Kidney (tissue), 14 donors: ENCODE results near the gene INAFM2. TPM values are rescaled to one million over a fixed set of nuclear protein-coding genes. Genes with fewer than 3 reads are reported as not detected.

Source experiments
- DNase-seq, 5 donors: peaks; one replicate each; pipeline ENCODE4 v3.0.0-alpha.2; 2013 to 2020
- FAIRE-seq: peaks from 2 replicates; lab custom pipeline; 2012; peaks lifted over from hg19 to GRCh38; lab: Jason Lieb, UNC
- H3K27ac ChIP-seq, 2 donors: one replicate each; pipeline ENCODE4 v1.7.0; 2013; ENCODE audit warnings: low read depth in 2 of 2, low read length in 2 of 2, inconsistent platforms in 1 of 2
- H3K27me3 ChIP-seq: one replicate; pipeline ENCODE4 v1.7.1; 2013; ENCODE audit warnings: low read length, inconsistent platforms; ENCODE audit not compliant: control insufficient read depth, insufficient read depth
- H3K36me3 ChIP-seq, 3 donors: one replicate each; pipeline versions ENCODE4 v1.7.0 to v1.7.1; 2013; ENCODE audit warnings: low read length in 3 of 3, control low read depth in 1 of 3, inconsistent platforms in 1 of 3; ENCODE audit not compliant: insufficient read depth in 3 of 3, control insufficient read depth in 2 of 3
- H3K4me1 ChIP-seq, 3 donors: one replicate each; pipeline versions ENCODE4 v1.7.0 to v1.7.1; 2013; ENCODE audit warnings: low read length in 3 of 3, inconsistent platforms in 1 of 3, low read depth in 1 of 3; ENCODE audit not compliant: control insufficient read depth in 2 of 3, insufficient read depth in 2 of 3
- H3K4me3 ChIP-seq, 3 donors: one replicate each; pipeline versions ENCODE4 v1.7.0 to v1.8.1; 2013; ENCODE audit warnings: low read length in 3 of 3, control low read depth in 1 of 3, inconsistent platforms in 1 of 3
- H3K9ac ChIP-seq, 3 donors: one replicate each; pipeline versions ENCODE4 v1.7.0 to v1.7.1; 2013; ENCODE audit warnings: low read length in 3 of 3, control low read depth in 1 of 3, inconsistent platforms in 1 of 3
- H3K9me3 ChIP-seq, 3 donors: one replicate each; pipeline versions ENCODE4 v1.7.0 to v1.7.1; 2013; ENCODE audit warnings: low read length in 3 of 3, control low read depth in 1 of 3, inconsistent platforms in 1 of 3; ENCODE audit not compliant: control insufficient read depth in 2 of 3, insufficient read depth in 1 of 3
- CTCF ChIP-seq: IDR thresholded peaks from 3 replicates; pipeline ENCODE4 v1.5.1; 2012; ENCODE audit warnings: mild to moderate bottlenecking, moderate library complexity, borderline replicate concordance; ENCODE audit not compliant: insufficient read depth; ENCODE audit errors: extremely low read depth
- intact Hi-C: fragments of 100-400 bp; cut with DNase I; formaldehyde crosslinking; loops from one replicate; pipeline ENCODE4 v1.11.1; 2022
- polyA plus RNA-seq: library from polyadenylated mRNA; stranded (reverse); fragments of 350-450 nt; fragmentation: Illumina TruSeq; extraction: RNeasy Lipid Tissue Mini Kit (QIAGEN cat#74804); gene quantifications from one replicate; pipeline ENCODE4 v1.2.3, GENCODE V29; 2014; ENCODE audit warnings: low read depth, low replicate concordance; ENCODE audit not compliant: insufficient read depth
- total RNA-seq: library from RNA; stranded (reverse); fragmentation: NEBNext Ultra II Directional; extraction: Animal tissue kit (Norgen Biotek cat#: 25700); gene quantifications from one replicate; pipeline ENCODE4 v1.2.1, GENCODE V29; 2021
- donor health status: control.
- donor health status: control.
- donor health status: control.
- donor health status: control.
- donor health status: control.
- donor health status: DM: yes; HTN: yes; CAD: no.
- donor health status: Normal renal cell carcinoma (clear cell type).

INAFM2 gene
- total and polyA plus RNA-seq, 2 donors from 2014 or later: 14.7 to 21.6 TPM

- H3K9ac ChIP-seq: no peak overlapping the region
- peaks cover 0 to 11% (median 0%) of the 10 kb centered on the region in 3 donors for H3K4me1 ChIP-seq
- peaks cover 27% of the 10 kb centered on the region for H3K27me3 ChIP-seq
- intact Hi-C loops: no loop called here
- no peak for TF ChIP-seq CTCF
- H3K9me3 ChIP-seq: no peaks in the 10 kb centered on the region
- no peak overlapping the region for H3K27ac ChIP-seq
- H3K36me3 ChIP-seq: no peaks in the 10 kb centered on the region
- no peak overlapping the region for H3K4me3 ChIP-seq
- FAIRE-seq: no peak
- DNase-seq: no peak
Measured at GRCh38 chr15:40281057-40281800, 42.3 kb upstream of the INAFM2 start.

- Histone ChIP-seq H3K27me3 (peaks cover 27% of the 10 kb centered on the region), H3K36me3 (no peaks in the 10 kb centered on the region), H3K9me3 (no peaks in the 10 kb centered on the region), H3K27ac (no peak overlapping the region), H3K9ac (no peak overlapping the region), H3K4me3 (no peak overlapping the region), H3K4me1 (peaks cover 0 to 11% (median 0%) of the 10 kb centered on the region in 3 donors)
- no peak for DNase-seq
- intact Hi-C loops: no loop called here
- no peak for FAIRE-seq
- TF ChIP-seq CTCF: no peak
Measured at GRCh38 chr15:40281801-40282146, 41.7 kb upstream of the INAFM2 start.

- Histone ChIP-seq H3K27me3 (peaks cover 27% of the 10 kb centered on the region), H3K9me3 (no peaks in the 10 kb centered on the region), H3K27ac (no peak overlapping the region), H3K36me3 (no peaks in the 10 kb centered on the region), H3K4me3 (peak overlapping the region in 2 of 3 donors; percentile 9 to 46), H3K9ac (no peak overlapping the region), H3K4me1 (peaks cover 0 to 11% (median 0%) of the 10 kb centered on the region in 3 donors)
- DNase-seq (peak in 4 of 5 donors; percentile 60 to 75 (median 66)), FAIRE-seq (no peak)
- TF ChIP-seq CTCF: peak; percentile 20
- intact Hi-C loops: no loop called here
Measured at GRCh38 chr15:40282147-40282868, 41.2 kb upstream of the INAFM2 start.
